Right kidney (tissue), 1 donor: ENCODE results near the gene PACS1.
"Not testable (repeated sequence)": the region's sequence is repeated elsewhere in the genome, so short reads cannot be mapped to it uniquely, and the experiment has no call there.

Experiments used
- DNase-seq: peaks from one replicate; pipeline ENCODE4 v3.0.0-alpha.2; 2016

PACS1 gene

GRCh38 chr11:66224226-66224855 lies 154.3 kb downstream of the PACS1 start:
- DNase-seq = no peak

DNA sequence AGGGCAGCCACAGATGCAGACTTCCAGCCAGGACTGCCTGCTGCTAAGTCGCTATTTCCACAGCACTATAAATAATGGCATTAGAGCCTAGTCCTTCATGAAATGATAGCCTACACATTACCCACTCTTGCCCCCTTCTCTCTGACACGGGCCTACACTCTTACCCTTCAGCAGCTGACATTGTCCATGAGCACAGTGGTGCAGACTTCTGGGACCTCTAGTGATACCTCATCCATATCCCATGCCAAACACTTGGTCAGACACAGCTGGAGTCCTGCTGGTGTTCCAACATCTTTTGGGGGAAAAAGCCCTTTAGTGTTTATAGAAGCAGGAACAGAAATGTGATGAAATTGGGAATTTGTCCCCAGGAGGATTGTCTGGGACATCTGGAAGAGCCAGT lies 155.0 kb downstream of the PACS1 start:
- DNase-seq = no peak

DNA sequence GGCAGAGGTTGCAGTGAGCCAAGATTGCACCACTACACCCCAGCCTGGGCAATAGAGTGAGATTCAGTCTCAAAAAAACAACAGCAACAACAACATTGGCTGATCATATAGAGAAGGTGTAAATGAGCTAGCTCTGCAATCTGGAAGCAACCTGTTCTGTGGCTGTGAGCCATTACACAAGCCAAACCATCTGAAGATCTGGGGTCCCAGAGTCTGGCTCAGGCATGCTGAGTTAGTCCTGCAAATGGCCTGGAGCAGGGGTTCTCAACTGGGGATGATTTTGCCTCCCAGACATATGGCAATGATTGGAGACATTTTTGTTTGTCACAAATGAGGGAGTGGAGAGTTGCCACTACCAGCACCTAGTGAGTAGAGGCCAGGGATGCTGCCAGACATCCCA lies 156.0 kb downstream of the PACS1 start:
- DNase-seq = no peak

GRCh38 chr11:66227700-66228099 lies 157.6 kb downstream of the PACS1 start:
- DNase-seq = no peak

- no peak for DNase-seq
These were observed 158.4 kb downstream of the PACS1 start for GRCh38 chr11:66228521-66228920.

- DNase-seq = no peak
These were observed 160.1 kb downstream of the PACS1 start for GRCh38 chr11:66230156-66230555.

- DNase-seq = no peak
These were observed 160.9 kb downstream of the PACS1 start for GRCh38 chr11:66230978-66231377.

DNA sequence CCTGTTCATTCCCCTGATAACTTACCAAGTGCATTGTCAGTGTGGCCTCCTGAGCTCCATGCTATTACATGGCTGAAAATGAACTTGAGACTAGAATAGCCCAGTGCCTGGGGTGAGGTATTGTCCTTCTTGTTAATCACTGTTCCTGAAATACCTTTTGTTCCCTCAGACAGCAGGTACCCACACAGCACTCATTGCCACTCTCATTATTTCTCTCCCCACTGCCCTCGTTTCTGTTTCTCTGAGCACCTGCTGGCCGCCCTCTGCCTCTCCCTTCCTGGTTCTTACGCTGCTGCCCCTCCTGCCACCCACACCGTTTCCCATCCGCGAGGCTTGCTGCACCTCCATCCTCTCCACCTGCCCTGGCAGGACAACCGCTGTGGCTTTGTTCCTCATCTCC lies 161.5 kb downstream of the PACS1 start:
- no peak for DNase-seq

DNA sequence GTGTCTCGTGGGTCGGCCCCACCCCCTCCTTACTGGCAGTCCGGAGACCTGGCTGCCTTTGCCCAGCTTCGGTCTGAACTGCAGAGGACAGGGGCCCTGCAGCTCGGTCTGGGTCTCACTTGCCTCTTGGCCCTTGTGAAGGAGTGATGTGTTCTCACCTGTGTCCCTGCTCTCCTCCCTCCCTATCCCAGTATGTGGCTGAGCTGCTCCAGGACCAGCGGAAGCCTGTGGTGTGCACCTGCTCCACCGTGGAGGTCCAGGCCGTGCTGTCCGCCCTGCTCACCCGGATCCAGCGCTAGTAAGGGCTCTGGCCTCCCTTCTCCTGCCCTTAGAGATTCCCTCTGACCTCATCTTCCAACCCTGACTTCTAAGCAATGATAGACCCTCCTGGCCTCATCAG lies 162.7 kb downstream of the PACS1 start:
- no peak for DNase-seq

DNA sequence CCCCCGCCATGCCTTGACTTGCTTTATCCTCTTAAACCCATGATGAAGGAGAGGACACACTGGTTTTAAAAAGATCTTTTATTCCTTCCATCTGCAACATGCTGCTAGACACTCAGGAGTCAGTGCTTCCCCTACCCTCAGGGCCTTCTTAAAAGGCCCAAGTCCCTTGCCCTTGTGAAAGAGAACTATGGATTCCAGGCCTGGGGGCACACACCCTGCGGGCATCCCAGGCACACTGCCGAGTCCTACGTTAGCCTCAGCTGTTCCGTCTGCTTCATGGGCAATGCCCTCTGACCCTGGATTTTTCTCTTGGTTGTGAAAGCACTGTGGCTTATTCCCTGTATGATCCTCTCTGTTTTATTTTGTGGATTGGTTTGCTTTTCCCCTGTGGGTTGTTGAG lies 163.2 kb downstream of the PACS1 start:
- DNase-seq = no peak

GRCh38 chr11:66235141-66235540 lies 165.1 kb downstream of the PACS1 start:
- no peak for DNase-seq

DNA sequence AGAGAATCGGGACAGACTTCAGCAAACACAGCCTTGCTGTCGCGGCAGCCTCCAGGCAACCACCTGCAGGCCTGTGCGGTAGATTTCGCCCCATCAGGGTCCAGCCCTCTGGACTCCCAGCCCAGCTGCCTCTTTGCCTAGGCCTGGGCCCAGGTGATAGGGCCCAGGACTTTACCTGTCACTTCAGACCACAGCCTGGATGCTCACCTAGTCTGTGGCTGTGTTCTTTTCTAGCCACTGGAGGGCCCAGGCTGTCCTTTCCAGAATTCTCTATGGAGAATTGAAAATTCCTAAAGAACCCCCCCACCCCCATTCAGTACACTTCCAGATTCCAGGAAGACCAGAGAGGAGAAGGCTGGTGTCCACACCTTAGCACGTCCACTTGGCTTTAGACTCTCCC lies 167.8 kb downstream of the PACS1 start:
- DNase-seq = no peak

DNA sequence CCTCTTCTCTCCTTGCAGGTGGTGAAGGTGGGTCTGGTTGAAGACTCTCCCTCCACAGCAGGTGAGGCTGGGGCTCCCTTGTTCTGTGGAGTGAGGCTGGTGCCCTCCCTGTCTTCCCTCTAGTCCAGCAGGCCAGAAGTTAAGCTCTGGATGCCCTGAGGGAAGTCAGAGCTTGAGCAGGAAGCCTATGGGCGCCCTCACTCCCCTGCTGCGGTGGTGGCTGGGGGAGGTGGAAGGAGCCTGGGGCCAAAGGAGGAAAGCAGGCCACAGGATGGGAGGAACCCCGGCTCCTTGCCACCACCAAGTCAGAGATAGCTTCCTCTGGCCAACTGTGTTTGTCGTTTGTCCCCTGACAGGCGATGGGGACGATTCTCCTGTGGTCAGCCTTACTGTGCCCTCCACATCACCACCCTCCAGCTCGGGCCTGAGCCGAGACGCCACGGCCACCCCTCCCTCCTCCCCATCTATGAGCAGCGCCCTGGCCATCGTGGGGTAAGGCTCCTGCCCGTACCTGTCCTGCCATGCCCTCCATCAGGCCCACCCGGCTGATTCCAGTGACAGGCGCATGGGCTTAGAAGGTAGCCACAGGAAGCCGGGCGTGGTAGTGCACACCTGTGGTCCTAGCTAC lies 168.8 kb downstream of the PACS1 start:
- no peak for DNase-seq

- DNase-seq = no peak
These were observed 169.4 kb downstream of the PACS1 start for GRCh38 chr11:66239511-66239910.

DNA sequence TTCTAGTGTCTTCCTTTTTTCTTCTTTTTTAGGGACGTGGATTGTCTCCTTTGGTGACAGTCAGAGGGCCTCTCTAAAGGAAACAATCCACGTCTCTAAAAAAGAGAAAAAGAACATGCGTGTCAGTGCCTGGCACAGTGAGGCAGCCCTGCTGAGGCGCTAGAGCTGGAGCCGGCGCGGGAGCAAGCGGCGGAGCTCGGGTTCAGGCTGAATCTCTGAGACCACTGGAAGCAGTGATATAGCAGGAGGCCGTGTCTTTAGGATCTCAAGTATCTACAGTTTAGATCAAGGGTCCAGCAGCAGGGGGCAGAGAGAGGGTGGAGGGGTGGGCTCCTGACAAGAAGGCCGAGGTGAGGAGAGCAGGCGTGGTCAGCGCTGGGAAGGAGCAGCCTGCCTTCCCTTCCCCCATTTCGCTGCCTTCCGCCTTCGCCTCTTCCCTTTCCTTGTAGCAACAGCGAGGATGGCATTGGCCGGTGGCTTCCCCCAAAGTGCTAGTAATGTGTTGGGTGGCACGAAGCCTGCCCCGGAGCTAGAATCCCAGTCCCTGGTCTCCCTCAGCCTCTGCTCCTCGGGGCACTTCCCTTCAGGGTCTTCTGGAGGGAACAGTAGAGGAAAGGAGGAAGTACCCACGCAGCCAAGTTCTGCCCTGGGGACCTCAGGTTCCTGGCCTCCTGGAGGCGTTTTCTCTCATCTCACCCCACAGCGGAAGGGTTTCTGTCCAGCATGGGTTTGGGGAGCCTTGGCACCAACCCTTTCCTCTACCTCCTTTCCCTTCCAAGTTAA lies 170.1 kb downstream of the PACS1 start:
- no peak for DNase-seq

GRCh38 chr11:66240781-66241136 lies 170.7 kb downstream of the PACS1 start:
- no peak for DNase-seq

DNA sequence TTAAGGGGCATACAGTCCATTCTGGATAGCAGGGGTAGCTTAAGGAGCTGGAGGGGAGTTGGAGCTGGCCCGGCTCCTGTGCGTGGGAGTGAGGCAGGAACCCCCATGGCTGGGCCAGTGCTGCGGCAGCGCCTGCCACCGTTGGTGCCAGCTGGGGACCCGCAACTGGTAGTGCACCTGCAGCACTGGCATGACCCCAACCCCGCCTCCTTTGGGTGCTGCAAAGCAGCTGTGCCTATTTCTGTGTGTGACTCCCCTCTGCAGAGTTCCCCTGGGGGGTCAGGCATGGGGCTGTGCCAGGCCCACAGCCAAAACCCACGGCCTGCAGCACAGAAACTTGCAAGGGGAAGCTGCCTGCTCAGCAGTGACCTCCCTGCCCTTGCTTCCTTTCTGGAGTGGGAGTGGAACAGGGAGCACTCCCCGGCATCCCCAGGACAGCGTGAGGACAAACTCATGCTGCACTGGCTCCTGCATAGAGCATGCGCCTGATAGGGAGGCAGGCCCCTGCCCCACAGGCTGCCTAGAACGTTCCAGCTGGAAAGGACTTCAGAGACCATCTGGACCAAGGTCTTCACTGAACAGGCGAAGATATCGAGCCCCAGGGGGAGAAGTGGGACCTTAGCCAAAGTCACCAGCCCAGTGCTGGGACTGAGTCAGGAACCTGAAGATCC lies 172.2 kb downstream of the PACS1 start:
- no peak for DNase-seq

DNA sequence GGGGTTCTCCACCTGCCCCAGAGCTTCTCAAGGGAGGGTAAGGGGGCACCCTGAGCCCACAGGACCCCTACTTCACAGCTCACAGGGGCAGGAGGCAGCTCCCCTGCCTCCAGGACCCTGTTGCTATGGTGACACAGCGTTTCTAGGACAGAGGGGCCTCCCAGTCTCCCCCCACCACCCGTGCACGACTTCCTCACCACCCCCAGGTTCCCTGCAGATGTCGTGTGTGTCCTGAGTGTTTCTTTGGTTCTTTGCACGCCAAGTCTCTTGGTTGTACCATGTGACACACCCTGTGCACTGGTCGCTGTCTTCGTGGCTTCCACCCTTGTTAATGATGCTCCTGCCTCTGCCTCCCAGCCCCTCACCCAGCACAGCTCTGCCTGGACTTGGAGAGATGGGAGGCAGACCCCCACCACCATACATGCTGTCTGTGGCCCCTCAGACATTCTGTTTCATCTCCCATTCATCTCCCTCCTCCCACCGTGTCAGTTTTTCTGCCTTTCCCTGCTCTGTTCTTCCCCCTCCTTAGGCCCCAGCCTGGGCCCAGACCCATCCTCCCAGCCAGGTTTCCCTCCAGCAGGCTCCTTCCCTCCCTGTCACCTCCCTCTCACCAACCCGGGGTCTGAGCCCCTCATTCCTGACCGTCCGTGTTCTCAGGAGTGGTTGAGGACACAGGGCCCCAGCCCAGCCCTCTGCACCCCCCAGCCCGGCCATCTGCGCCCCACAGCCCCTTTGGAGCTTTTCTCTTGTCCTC lies 173.9 kb downstream of the PACS1 start:
- no peak for DNase-seq

DNA sequence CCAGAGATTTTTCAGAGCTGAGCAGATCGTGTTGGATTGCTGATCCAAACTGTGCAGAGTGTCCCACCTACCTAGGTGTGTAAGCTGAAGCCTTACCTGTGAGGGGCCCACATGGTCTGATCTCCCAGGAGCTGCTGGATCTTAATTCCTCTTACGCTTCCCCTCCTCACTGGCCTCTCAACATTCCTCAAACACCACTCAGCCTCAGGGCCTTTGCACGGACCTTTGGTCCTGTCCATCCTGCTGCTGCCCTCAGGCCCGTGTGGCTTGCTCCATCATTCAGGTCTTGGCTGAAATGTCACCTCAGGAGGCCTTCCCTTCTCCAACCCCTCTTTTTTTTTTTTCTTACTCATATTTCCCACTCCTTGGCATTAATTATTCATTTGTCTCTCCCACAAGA lies 177.2 kb downstream of the PACS1 start:
- no peak for DNase-seq

- no peak for DNase-seq
These were observed 177.7 kb downstream of the PACS1 start for GRCh38 chr11:66247801-66248200.

DNA sequence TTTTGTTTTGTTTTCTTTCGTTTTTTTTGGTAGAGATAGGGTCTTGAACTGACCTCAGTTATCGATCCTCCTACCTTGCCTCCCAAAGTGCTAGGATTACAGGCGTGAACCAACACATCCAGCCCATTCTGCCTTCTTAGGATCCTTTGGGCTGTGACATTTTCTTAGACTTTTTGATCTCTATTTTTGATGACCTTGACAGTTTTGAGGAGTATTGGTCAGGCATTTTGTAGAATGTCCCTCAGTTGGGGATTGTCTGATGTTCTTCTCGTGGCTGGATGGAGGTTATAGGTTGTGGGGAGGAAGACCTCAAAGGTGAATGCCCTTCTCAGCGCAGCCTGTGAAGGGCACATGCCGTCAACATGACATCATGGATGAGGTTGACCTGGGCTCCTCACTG lies 178.8 kb downstream of the PACS1 start:
- no peak for DNase-seq

- DNase-seq = no peak
These were observed 181.7 kb downstream of the PACS1 start for GRCh38 chr11:66251809-66252208.

DNA sequence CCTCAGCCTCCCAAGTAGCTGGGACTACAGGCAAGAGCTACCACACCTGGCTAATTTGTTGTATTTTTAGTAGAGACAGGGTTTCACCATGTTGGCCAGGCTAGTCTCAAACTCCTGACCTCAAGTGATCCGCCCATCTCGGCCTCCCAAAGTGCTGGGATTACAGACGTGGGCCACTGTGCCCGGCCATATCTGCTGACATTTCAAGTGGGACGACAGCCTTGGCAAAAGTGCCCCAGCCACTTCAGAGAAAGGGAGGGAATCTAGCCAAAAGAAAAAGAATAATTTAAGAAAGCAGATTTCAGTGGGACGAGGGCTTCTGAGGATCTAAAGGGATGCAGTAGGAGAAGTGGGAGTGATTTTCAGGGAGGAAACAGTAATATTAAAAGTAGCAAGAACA lies 183.0 kb downstream of the PACS1 start:
- not testable (repeated sequence) for DNase-seq
